Sigmoid colon (tissue), 3 donors: ENCODE measurements around the gene OSCP1.

Experiments
- POLR2A ChIP-seq, 2 donors: fragments of 450-650 bp; IDR thresholded peaks; one replicate each; pipeline ENCODE4 v1.6.1; 2016; ENCODE audit warnings: antibody characterized with exemption in 2 of 2, mild to moderate bottlenecking in 2 of 2, moderate library complexity in 2 of 2
- TF ChIP-seq, protein P1 (sequence below), 4 experiments: fragments of 450-650 bp in 3 of 4; fragments of 200-600 bp in 1 of 4; IDR thresholded peaks; one replicate each; pipeline ENCODE4 v1.5.1; 2016 to 2019; ENCODE audit warnings: antibody characterized with exemption in 4 of 4, mild to moderate bottlenecking in 3 of 4, moderate library complexity in 2 of 4

DNA sequence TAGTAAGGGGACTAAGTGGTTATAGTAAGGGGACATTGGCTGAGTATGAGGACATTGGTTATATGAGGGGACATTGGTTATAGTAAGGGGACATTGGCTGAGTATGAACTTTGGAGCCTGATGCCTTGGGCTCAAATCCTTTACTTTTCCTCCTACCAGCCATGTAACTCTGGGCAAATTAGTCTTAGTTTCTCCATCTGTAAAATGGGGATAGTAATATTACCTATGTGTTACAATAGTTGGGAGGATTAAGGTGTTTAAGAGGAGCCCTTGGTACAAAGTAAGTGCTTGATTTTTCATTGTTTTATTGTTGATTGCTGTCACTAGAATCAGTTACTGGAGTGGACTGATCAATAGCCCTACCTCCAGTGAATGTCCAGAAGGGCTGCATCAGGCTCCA is 2.8 kb downstream of the OSCP1 start:
- no peak for TF ChIP-seq POLR2A (IDR thresholded peaks at IDR 0.05)
- TF ChIP-seq, protein P1, sequence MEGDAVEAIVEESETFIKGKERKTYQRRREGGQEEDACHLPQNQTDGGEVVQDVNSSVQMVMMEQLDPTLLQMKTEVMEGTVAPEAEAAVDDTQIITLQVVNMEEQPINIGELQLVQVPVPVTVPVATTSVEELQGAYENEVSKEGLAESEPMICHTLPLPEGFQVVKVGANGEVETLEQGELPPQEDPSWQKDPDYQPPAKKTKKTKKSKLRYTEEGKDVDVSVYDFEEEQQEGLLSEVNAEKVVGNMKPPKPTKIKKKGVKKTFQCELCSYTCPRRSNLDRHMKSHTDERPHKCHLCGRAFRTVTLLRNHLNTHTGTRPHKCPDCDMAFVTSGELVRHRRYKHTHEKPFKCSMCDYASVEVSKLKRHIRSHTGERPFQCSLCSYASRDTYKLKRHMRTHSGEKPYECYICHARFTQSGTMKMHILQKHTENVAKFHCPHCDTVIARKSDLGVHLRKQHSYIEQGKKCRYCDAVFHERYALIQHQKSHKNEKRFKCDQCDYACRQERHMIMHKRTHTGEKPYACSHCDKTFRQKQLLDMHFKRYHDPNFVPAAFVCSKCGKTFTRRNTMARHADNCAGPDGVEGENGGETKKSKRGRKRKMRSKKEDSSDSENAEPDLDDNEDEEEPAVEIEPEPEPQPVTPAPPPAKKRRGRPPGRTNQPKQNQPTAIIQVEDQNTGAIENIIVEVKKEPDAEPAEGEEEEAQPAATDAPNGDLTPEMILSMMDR (IDR thresholded peaks at IDR 0.05): no peak
